Ecto neural progenitor cell (in vitro differentiated cells): ENCODE data around the gene ANTXRL.
"Not testable (repeated sequence)": the region's sequence is repeated elsewhere in the genome, so short reads cannot be mapped to it uniquely, and the experiment has no call there.

Experiments
- DNase-seq: peaks from one replicate; pipeline ENCODE4 v3.0.0-alpha.2; 2018; ENCODE audit warnings: low spot score

Gene ANTXRL

DNA sequence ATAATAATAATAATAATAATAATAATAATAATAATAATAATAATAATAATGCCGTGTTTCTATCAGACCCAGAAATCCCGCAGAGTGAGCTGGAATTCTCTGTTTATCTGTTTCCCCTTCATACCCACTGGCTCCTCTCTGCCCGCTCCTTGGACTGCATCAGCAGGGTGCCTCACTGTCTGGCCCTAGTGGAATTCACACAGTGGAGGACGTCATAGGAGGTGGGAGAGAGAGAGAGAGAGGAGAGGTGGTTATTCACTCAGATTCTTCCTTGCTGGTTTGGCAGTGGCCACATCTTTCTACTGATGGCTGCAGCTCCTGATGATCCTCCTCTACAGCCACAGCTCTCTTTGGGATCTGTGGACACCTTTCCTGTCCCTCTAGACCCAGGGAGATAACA is 78.7 kb downstream of the ANTXRL start:
- DNase-seq, result not testable (repeated sequence)

- not testable (repeated sequence) for DNase-seq
These were observed 80.4 kb downstream of the ANTXRL start for GRCh38 chr10:46367209-46367608.

- DNase-seq, result not testable (repeated sequence)
These were observed 81.0 kb downstream of the ANTXRL start for GRCh38 chr10:46367666-46368240.

GRCh38 chr10:46368956-46369355 is 82.2 kb downstream of the ANTXRL start:
- DNase-seq, result not testable (repeated sequence)

DNA sequence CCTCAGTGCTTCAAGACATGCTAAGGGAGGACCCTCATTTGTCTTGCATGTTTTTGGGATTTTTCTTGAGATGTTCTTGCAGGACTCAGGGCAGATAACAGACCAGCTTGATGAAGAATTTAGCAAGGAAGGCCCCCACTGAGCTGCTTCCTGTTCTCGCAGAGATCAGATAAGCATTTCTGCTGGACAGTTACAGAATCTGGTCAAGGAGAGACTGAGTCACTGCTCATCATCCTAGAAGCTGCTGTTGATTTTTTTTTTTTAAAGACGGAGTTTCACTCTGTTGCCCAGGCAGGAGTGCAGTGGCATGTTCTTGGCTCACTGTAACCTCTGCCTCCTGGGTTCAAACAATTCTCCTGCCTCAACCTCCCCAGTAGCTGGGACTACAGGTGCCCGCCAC is 87.6 kb downstream of the ANTXRL start:
- not testable (repeated sequence) for DNase-seq

- DNase-seq, result not testable (repeated sequence)
These were observed 88.6 kb downstream of the ANTXRL start, which contains the start of gene ANXA8L1 for GRCh38 chr10:46375406-46375805. Gene ANXA8L1 (plus strand): TSS chr10:46375776. CDS start chr10:46375852, 76 bp downstream.

- not testable (repeated sequence) for DNase-seq
These were observed 90.2 kb downstream of the ANTXRL start for GRCh38 chr10:46377022-46377421.

DNA sequence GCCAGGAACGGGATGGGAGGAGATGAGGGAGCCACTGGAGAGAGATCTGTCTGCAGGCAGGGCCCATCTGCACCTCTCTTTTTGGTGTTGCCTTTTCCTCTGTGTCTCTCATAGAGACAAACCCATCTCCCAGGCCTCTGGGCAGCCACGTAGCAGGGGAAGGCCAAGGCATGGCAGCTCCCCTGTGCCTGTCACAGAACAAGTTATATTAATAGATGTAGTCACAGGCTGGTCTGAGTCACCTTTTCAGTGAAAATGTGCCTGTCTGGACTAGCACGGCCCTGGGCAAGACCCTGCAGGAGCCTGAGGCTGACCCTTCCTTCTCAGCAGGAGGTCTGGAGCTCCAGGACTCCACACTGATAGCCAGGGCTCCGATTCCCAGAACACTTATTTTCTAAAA is 90.9 kb downstream of the ANTXRL start:
- DNase-seq, result not testable (repeated sequence)

GRCh38 chr10:46378108-46378507 is 91.3 kb downstream of the ANTXRL start:
- DNase-seq, result not testable (repeated sequence)

DNA sequence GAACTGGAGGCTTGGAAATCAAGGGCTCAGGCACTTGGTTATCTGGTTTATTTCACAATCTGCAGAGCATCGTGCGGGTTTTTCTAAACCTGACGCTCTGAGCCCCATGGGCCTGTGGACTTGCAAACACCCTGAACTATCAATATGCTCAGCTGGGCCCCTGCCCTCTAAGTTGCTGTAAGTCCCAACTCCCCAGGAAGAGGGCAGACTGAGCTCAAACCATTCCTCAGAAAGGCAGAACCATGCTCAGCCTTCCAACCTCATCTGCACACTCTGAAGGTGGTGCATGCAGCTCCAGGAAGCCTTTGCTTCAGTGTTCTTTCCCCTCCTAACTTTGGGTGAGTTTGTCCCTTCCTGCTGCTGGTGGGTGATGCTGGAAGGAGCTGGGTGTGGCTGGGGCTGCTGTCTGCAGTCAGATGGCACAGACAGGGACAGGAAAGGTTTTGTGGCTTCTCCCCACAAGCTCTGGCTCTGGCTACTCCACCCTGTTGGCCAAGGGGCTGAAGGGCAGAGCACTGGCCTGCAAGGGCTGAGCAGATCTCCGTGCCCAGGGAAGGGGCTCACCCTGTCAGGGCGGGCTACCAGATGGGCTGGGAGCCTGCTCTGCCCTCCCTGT is 92.5 kb downstream of the ANTXRL start:
- not testable (repeated sequence) for DNase-seq
